Liver (tissue), 3 donors: ENCODE measurements around the gene GPR37.

Source experiments
- CTCF ChIP-seq: fragments of 150-350 bp; IDR thresholded peaks from 2 replicates; pipeline ENCODE4 v1.5.1; 2017; ENCODE audit warnings: improper control_type of control experiment, low read depth, low read length; ENCODE audit not compliant: missing input control
- FOXA2 ChIP-seq: IDR thresholded peaks from 2 replicates; pipeline ENCODE4 v1.6.1; 2016; ENCODE audit warnings: antibody characterized with exemption
- RAD21 ChIP-seq, 2 donors: IDR thresholded peaks; 2 replicates each; pipeline ENCODE4 v1.6.1; 2016; ENCODE audit warnings: antibody characterized with exemption in 2 of 2, mild to moderate bottlenecking in 2 of 2
- REST ChIP-seq: IDR thresholded peaks from 2 replicates; pipeline ENCODE4 v1.6.1; 2016; ENCODE audit warnings: antibody characterized with exemption, mild to moderate bottlenecking
- RXRA ChIP-seq, 2 donors: IDR thresholded peaks; 2 replicates each; pipeline ENCODE4 v1.6.1; 2017 to 2018; ENCODE audit warnings: antibody characterized with exemption in 2 of 2, mild to moderate bottlenecking in 1 of 2
- TAF1 ChIP-seq: conservative IDR thresholded peaks from 2 replicates; pipeline ENCODE4 v1.6.1; 2016; ENCODE audit warnings: antibody characterized with exemption, mild to moderate bottlenecking
- ZBTB33 ChIP-seq: IDR thresholded peaks from 2 replicates; pipeline ENCODE4 v1.6.1; 2016; ENCODE audit warnings: antibody characterized with exemption
- donor health status: healthy.
- donor health status: healthy.

GRCh38 chr7:124777268-124777667, 11.7 kb upstream of the GPR37 start:
- TF ChIP-seq RXRA (IDR thresholded peaks at IDR 0.05) (no peak), CTCF (no peak), ZBTB33 (no peak), TAF1 (no peak), RAD21 (IDR thresholded peaks at IDR 0.05) (no peak), REST (no peak), FOXA2 (no peak)
